Measurements from ENCODE around the gene BLCAP.
A peak's percentile ranks its signal among the peaks of the same experiment; 100 is the strongest.

BLCAP gene

DNA sequence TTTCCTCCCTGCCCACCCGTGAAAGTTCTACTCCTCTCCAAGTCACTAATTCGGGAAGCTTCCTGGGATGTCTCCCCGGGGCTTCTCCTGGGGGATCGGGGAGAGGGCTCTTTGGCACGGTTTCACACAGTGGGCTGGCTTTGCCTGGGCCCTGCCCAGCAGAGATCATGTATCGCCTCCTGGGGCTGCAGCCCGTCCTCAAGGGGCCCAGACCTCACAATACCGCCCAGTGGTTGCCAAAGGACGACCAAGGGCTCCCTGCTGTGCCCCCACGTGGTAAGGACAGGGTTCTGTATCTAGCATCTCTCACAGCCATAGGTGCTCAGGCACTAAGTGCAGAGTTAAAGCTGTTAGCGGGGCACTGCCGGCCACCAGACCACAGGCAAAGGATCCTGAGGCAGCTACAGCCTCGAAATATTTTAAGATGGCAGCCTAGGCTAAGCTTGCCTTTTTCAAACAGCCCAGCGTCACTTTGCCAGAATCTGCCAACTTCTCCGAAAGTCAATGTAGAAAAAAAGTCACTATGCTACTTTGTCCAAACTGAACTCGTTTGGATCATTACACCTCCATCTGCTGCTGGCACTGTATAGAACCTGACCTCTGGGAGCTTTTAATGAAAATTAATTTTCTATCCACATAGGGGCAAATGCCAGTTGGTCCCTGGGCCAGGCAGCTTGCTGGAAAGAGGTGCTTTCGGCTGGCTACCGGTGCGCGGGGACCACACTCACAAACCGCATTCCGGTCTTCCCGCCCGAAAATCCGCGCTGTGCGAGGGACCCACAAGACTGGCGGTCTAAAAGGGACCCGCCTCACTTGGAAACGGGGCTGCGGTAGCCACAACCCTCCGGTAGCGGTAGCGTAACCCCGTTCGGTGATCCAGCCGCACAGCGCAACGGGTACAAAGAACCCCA is 7.9 kb downstream of the BLCAP start:
- Histone ChIP-seq H4K8ac (ENCODE audit: low read length) (no peak overlapping the region), H3K4me1 (ENCODE audit: control insufficient read depth, insufficient read depth, low read depth, low read length) (peaks cover 34% of the 10 kb centered on the region), H4K91ac (ENCODE audit: low read length) (no peak overlapping the region), H3K9me3 (ENCODE audit: control insufficient read depth, low read length) (no peaks in the 10 kb centered on the region), H2AK5ac (ENCODE audit: low read length, severe bottlenecking) (no peak overlapping the region), H3K27me3 (ENCODE audit: control insufficient read depth in 1 of 2, insufficient read depth in 1 of 2, low read length in 2 of 2) (no peaks in the 10 kb centered on the region), H3K23ac (ENCODE audit: low read length in 2 of 2) (peak overlapping the region in 1 of 2 experiments; percentile 19), H2BK5ac (ENCODE audit: low read depth, low read length, poor library complexity, severe bottlenecking) (no peak overlapping the region), H2AFZ (ENCODE audit: low read depth, low read length) (no peak overlapping the region), H2BK15ac (ENCODE audit: low read depth, poor library complexity, severe bottlenecking) (no peak overlapping the region), H3K27ac (ENCODE audit: low read length, poor library complexity, severe bottlenecking) (no peak overlapping the region), H3K4ac (ENCODE audit: low read depth in 1 of 2, low read length in 2 of 2) (no peak overlapping the region), H2BK12ac (ENCODE audit: low read length in 2 of 2) (no peak overlapping the region), H2BK120ac (ENCODE audit: low read depth, low read length) (no peak overlapping the region), H3K9ac (ENCODE audit: low read length) (no peak overlapping the region), H3K18ac (ENCODE audit: low read depth in 1 of 2, low read length in 2 of 2) (no peak overlapping the region), H3K4me2 (ENCODE audit: low read length, poor library complexity, severe bottlenecking) (peak overlapping the region; percentile 20), H3K79me1 (replicated peaks; ENCODE audit: low read length, poor library complexity, severe bottlenecking) (peaks cover 25% of the 10 kb centered on the region), H3K36me3 (ENCODE audit: control insufficient read depth in 1 of 2, insufficient read depth in 2 of 2, low read depth in 1 of 2, low read length in 2 of 2) (peaks cover 40 to 51% of the 10 kb centered on the region in 2 experiments), H3K14ac (ENCODE audit: low read length in 2 of 2) (no peak overlapping the region), H3K4me3 (ENCODE audit: insufficient read depth in 1 of 2, low read depth in 1 of 2, low read length in 2 of 2) (no peak overlapping the region)
- DNase-seq: peak; percentile 12
- 75% methylated on average over 39 of the region's 39 CpGs for WGBS

GRCh38 chr20:37518606-37519507 is 8.8 kb downstream of the BLCAP start:
- WGBS: 96% methylated on average over 28 of the region's 30 CpGs
- Histone ChIP-seq H2BK5ac (ENCODE audit: low read depth, low read length, poor library complexity, severe bottlenecking) (no peak overlapping the region), H3K14ac (ENCODE audit: low read length in 2 of 2) (no peak overlapping the region), H4K8ac (ENCODE audit: low read length) (no peak overlapping the region), H3K27me3 (ENCODE audit: control insufficient read depth in 1 of 2, insufficient read depth in 1 of 2, low read length in 2 of 2) (no peaks in the 10 kb centered on the region), H2AK5ac (ENCODE audit: low read length, severe bottlenecking) (no peak overlapping the region), H3K79me1 (replicated peaks; ENCODE audit: low read length, poor library complexity, severe bottlenecking) (peaks cover 32% of the 10 kb centered on the region), H3K9me3 (ENCODE audit: control insufficient read depth, low read length) (no peaks in the 10 kb centered on the region), H3K4me3 (ENCODE audit: insufficient read depth in 1 of 2, low read depth in 1 of 2, low read length in 2 of 2) (no peak overlapping the region), H2BK12ac (ENCODE audit: low read length in 2 of 2) (no peak overlapping the region), H3K23ac (ENCODE audit: low read length in 2 of 2) (no peak overlapping the region), H3K4ac (ENCODE audit: low read depth in 1 of 2, low read length in 2 of 2) (no peak overlapping the region), H3K18ac (ENCODE audit: low read depth in 1 of 2, low read length in 2 of 2) (no peak overlapping the region), H3K36me3 (ENCODE audit: control insufficient read depth in 1 of 2, insufficient read depth in 2 of 2, low read depth in 1 of 2, low read length in 2 of 2) (peaks cover 49 to 55% of the 10 kb centered on the region in 2 experiments), H4K91ac (ENCODE audit: low read length) (no peak overlapping the region), H3K4me1 (ENCODE audit: control insufficient read depth, insufficient read depth, low read depth, low read length) (peaks cover 27% of the 10 kb centered on the region), H3K9ac (ENCODE audit: low read length) (no peak overlapping the region), H2AFZ (ENCODE audit: low read depth, low read length) (no peak overlapping the region), H3K27ac (ENCODE audit: low read length, poor library complexity, severe bottlenecking) (no peak overlapping the region), H2BK120ac (ENCODE audit: low read depth, low read length) (no peak overlapping the region), H3K4me2 (ENCODE audit: low read length, poor library complexity, severe bottlenecking) (no peak overlapping the region), H2BK15ac (ENCODE audit: low read depth, poor library complexity, severe bottlenecking) (no peak overlapping the region)
- no peak for DNase-seq

DNA sequence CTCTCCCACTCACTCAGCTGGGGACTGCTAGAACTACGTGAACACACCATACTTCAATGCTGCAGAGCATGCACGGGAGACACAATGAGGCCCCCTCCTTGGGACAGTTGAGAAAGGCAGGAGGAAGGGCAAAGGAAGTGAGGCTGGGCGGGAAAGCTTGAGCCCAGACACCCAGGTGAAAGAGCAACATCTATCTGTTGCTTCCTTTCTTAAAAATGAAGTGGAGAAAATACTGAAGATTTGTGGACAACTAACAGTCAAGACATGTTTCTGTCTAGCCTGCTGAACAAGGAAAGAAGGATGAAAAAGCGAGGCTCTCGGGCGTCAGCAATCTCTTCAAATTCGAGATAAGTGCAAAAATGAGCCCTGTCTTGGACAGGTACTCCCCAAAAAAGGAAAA is 9.6 kb downstream of the BLCAP start:
- Histone ChIP-seq H2AK5ac (ENCODE audit: low read length, severe bottlenecking) (no peak overlapping the region), H3K23ac (ENCODE audit: low read length in 2 of 2) (no peak overlapping the region), H3K18ac (ENCODE audit: low read depth in 1 of 2, low read length in 2 of 2) (no peak overlapping the region), H4K91ac (ENCODE audit: low read length) (no peak overlapping the region), H3K27me3 (ENCODE audit: control insufficient read depth in 1 of 2, insufficient read depth in 1 of 2, low read length in 2 of 2) (no peaks in the 10 kb centered on the region), H3K27ac (ENCODE audit: low read length, poor library complexity, severe bottlenecking) (no peak overlapping the region), H3K9me3 (ENCODE audit: control insufficient read depth, low read length) (no peaks in the 10 kb centered on the region), H3K9ac (ENCODE audit: low read length) (no peak overlapping the region), H3K14ac (ENCODE audit: low read length in 2 of 2) (no peak overlapping the region), H2BK120ac (ENCODE audit: low read depth, low read length) (no peak overlapping the region), H4K8ac (ENCODE audit: low read length) (no peak overlapping the region), H3K4ac (ENCODE audit: low read depth in 1 of 2, low read length in 2 of 2) (no peak overlapping the region), H3K79me1 (replicated peaks; ENCODE audit: low read length, poor library complexity, severe bottlenecking) (peaks cover 37% of the 10 kb centered on the region), H3K4me1 (ENCODE audit: control insufficient read depth, insufficient read depth, low read depth, low read length) (peaks cover 27% of the 10 kb centered on the region), H2AFZ (ENCODE audit: low read depth, low read length) (no peak overlapping the region), H3K4me2 (ENCODE audit: low read length, poor library complexity, severe bottlenecking) (no peak overlapping the region), H3K36me3 (ENCODE audit: control insufficient read depth in 1 of 2, insufficient read depth in 2 of 2, low read depth in 1 of 2, low read length in 2 of 2) (peaks cover 55 to 58% of the 10 kb centered on the region in 2 experiments), H2BK5ac (ENCODE audit: low read depth, low read length, poor library complexity, severe bottlenecking) (no peak overlapping the region), H3K4me3 (ENCODE audit: insufficient read depth in 1 of 2, low read depth in 1 of 2, low read length in 2 of 2) (no peak overlapping the region), H2BK15ac (ENCODE audit: low read depth, poor library complexity, severe bottlenecking) (no peak overlapping the region), H2BK12ac (ENCODE audit: low read length in 2 of 2) (no peak overlapping the region)
- WGBS: 90% methylated on average over 7 of the region's 7 CpGs
- no peak for DNase-seq
